Measurements from ENCODE around the gene CCDC175.

The CCDC175 gene

GRCh38 chr14:59465316-59466135, 111.1 kb downstream of the CCDC175 start, which contains the start of gene GPR135:
TSS of gene GPR135 (minus strand) at chr14:59465380. CDS start at chr14:59465226, 154 bp downstream.
- Histone ChIP-seq H3K4me1 (ENCODE audit: control insufficient read depth, low read length) (peaks cover 13% of the 10 kb centered on the region), H3F3A (ENCODE audit: control insufficient read depth, insufficient read depth) (peaks cover 8% of the 10 kb centered on the region), H3K27ac (ENCODE audit: low read depth, low read length) (no peak within 1 kb of the TSS), H4K20me1 (ENCODE audit: control insufficient read depth, insufficient read depth, low read depth, low read length) (no peaks in the 10 kb centered on the region), H3K4me3 (ENCODE audit: low read length) (peak within 1 kb of the TSS; percentile 85), H3K4me2 (ENCODE audit: low read length) (peak within 1 kb of the TSS; percentile 98), H3K36me3 (ENCODE audit: control insufficient read depth, low read length) (peaks cover 5% of the 10 kb centered on the region; the same call in 1 of the 2 replicates), H3K79me2 (ENCODE audit: control insufficient read depth, low read length) (no peaks in the 10 kb centered on the region), H3K9me2 (replicated peaks; ENCODE audit: control insufficient read depth, low read length) (no peaks in the 10 kb centered on the region), H3K27me3 (ENCODE audit: control insufficient read depth, low read length) (no peaks in the 10 kb centered on the region), H3K9me3 (ENCODE audit: control insufficient read depth, insufficient read depth, low read length) (no peaks in the 10 kb centered on the region)
- TF ChIP-seq CTCF (IDR thresholded peaks at IDR 0.05; ENCODE audit: low read depth, low read length, poor library complexity, severe bottlenecking) (no peak), EZH2phosphoT487 (IDR thresholded peaks at IDR 0.05; ENCODE audit: borderline replicate concordance, low read length) (no peak)

DNA sequence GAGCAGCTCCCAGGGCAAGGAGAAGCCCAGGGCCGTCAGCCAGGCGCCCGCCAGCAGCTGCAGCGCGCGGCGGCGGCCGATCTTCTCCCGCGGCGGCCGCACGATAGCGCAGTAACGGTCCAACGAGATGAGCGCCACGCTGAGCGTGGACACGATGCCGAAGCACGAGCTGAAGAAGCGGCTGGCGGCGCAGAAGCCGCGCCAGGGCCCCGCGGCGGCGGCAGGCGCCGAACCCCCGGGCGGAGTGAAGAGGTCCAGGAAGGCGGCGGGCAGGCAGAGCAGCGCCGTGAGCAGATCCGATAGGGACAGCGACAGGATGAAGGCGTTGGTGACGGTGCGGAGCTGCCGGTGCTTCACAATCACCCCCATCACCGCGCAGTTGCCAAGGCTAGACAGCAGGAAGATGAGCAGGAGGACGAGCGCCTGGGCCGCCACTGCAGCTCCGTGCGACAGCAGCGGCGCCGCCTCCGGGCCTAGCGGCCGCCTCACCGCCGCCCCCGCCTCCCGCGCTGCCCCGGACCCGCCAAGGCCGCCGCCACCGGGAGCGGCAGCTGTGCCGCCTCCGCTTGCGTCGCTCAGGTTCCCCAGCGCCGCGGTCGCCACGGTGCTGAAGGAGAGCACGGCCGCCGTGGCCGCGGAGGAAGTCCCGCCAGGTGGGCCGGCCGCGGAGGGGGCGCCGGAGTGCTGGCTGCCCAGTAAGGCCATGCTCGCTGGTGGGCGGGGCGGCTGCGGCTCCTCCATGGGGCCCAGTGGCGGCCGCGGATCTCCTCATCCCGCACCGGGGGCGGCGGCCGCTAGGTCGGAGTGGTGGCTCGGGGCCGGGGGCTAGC, 111.9 kb downstream of the CCDC175 start:
- Histone ChIP-seq H3K27me3 (ENCODE audit: control insufficient read depth, low read length) (no peaks in the 10 kb centered on the region), H3K9me2 (replicated peaks; ENCODE audit: control insufficient read depth, low read length) (no peaks in the 10 kb centered on the region), H3K4me1 (ENCODE audit: control insufficient read depth, low read length) (peaks cover 13% of the 10 kb centered on the region), H3K27ac (ENCODE audit: low read depth, low read length) (no peak overlapping the region), H3K4me3 (ENCODE audit: low read length) (peak overlapping the region; percentile 85), H4K20me1 (ENCODE audit: control insufficient read depth, insufficient read depth, low read depth, low read length) (no peaks in the 10 kb centered on the region), H3K36me3 (ENCODE audit: control insufficient read depth, low read length) (peaks cover 1% of the 10 kb centered on the region; the same call in 1 of the 2 replicates), H3F3A (ENCODE audit: control insufficient read depth, insufficient read depth) (peaks cover 8% of the 10 kb centered on the region), H3K9me3 (ENCODE audit: control insufficient read depth, insufficient read depth, low read length) (no peaks in the 10 kb centered on the region), H3K4me2 (ENCODE audit: low read length) (peak overlapping the region; percentile 98), H3K79me2 (ENCODE audit: control insufficient read depth, low read length) (no peaks in the 10 kb centered on the region)
- no peak for TF ChIP-seq EZH2phosphoT487 (IDR thresholded peaks at IDR 0.05; ENCODE audit: borderline replicate concordance, low read length)
- no peak for TF ChIP-seq CTCF (IDR thresholded peaks at IDR 0.05; ENCODE audit: low read depth, low read length, poor library complexity, severe bottlenecking)

DNA sequence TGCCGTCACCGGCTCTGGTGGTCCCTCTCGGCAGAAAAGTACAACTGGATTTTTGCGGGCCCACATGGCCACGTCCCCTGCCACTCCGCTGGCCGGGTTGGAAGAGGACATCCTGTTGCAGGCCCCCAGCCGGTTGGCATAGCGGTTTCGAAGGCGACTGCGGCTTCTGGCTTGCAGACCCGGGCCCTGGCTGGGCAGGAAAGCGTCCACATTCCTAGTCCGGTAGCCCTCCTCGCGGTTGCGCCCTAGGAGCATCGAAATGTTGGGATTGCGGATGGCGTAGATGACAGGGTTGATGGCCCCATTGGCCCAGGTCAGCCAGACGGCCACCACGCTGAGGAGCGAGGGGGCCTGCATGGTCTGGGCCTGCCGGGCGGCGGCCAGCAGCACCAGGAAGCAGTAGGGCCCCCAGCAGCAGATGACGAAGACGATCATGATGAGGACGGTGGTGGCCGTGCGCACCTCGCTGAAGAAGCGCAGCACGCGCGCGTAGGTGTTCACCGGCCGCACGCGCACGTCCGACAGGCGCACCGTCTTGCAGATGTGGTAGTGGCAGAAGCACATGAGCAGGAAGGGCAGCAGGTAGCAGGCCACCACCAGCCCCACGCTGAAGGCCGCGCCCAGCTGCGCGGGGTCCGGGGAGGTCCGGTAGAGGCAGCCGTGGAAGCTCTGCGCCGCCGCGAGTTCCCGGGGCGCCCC, 112.7 kb downstream of the CCDC175 start:
- peak overlapping the region; percentile 85 for H3K4me3 ChIP-seq (ENCODE audit: low read length)

More for the DNA sequence above, 112.7 kb downstream of the CCDC175 start:
- Histone ChIP-seq H3F3A (ENCODE audit: control insufficient read depth, insufficient read depth) (peaks cover 8% of the 10 kb centered on the region), H3K9me2 (replicated peaks; ENCODE audit: control insufficient read depth, low read length) (no peaks in the 10 kb centered on the region), H4K20me1 (ENCODE audit: control insufficient read depth, insufficient read depth, low read depth, low read length) (no peaks in the 10 kb centered on the region), H3K9me3 (ENCODE audit: control insufficient read depth, insufficient read depth, low read length) (no peaks in the 10 kb centered on the region), H3K4me1 (ENCODE audit: control insufficient read depth, low read length) (peaks cover 13% of the 10 kb centered on the region), H3K27ac (ENCODE audit: low read depth, low read length) (no peak overlapping the region), H3K27me3 (ENCODE audit: control insufficient read depth, low read length) (no peaks in the 10 kb centered on the region), H3K4me2 (ENCODE audit: low read length) (peak overlapping the region; percentile 98), H3K36me3 (ENCODE audit: control insufficient read depth, low read length) (no peaks in the 10 kb centered on the region; the same call in 1 of the 2 replicates), H3K79me2 (ENCODE audit: control insufficient read depth, low read length) (no peaks in the 10 kb centered on the region)
- TF ChIP-seq CTCF (IDR thresholded peaks at IDR 0.05; ENCODE audit: low read depth, low read length, poor library complexity, severe bottlenecking) (no peak), EZH2phosphoT487 (IDR thresholded peaks at IDR 0.05; ENCODE audit: borderline replicate concordance, low read length) (no peak)

Data from DOHH2 (cell line).